HEK293 (cell line): ENCODE results near the gene VEGFC.

Experiments used
- CTCF ChIA-PET: fragments of 350-600 bp; formaldehyde crosslinking; extraction: SDS; loops from one replicate; lab custom pipeline; 2021; ENCODE audit warnings: antibody characterized with exemption; lab: Yijun Ruan, JAX
- POLR2A ChIA-PET: fragments of 300-600 bp; formaldehyde crosslinking; extraction: SDS; loops from one replicate; lab custom pipeline; 2020; ENCODE audit warnings: antibody characterized with exemption, inconsistent platforms; lab: Yijun Ruan, JAX
- H3K27ac ChIP-seq: fragments of 200-500 bp; sonication (Bioruptor generic); 2 replicates; pipeline ENCODE4 v1.5.1; 2014; ENCODE audit warnings: low read depth, low read length, control low read depth, inconsistent platforms; ENCODE audit errors: extremely low read depth
- H3K36me3 ChIP-seq, 2 experiments: fragments of 200-500 bp in 1 of 2; sonication (Bioruptor generic) in 1 of 2; 1 replicate in 1 of 2; 2 replicates in 1 of 2; pipeline ENCODE4 v1.5.1; 2014 to 2017; ENCODE audit warnings: inconsistent platforms in 2 of 2, low read length in 2 of 2; ENCODE audit not compliant: control insufficient read depth in 2 of 2, insufficient read depth in 1 of 2
- H3K4me1 ChIP-seq: fragments of 200-500 bp; sonication (Bioruptor generic); 2 replicates; pipeline ENCODE4 v1.5.1; 2014; ENCODE audit warnings: mild to moderate bottlenecking, low read length, inconsistent platforms; ENCODE audit not compliant: control insufficient read depth, insufficient read depth
- H3K4me3 ChIP-seq: 2 replicates; pipeline ENCODE4 v1.5.1; 2011; ENCODE audit warnings: low read depth, mild to moderate bottlenecking, control low read depth, low read length, moderate library complexity
- H3K9me3 ChIP-seq: fragments of 200-500 bp; sonication (Bioruptor generic); 2 replicates; pipeline ENCODE4 v1.5.1; 2014; ENCODE audit warnings: low read depth, low read length, inconsistent platforms; ENCODE audit not compliant: control insufficient read depth, insufficient read depth
- IKZF3 ChIP-seq: fragments of 450-650 bp; IDR thresholded peaks from 2 replicates; pipeline ENCODE4 v1.5.0; 2018; ENCODE audit warnings: missing biosample characterization, mild to moderate bottlenecking, missing genetic modification characterization, moderate library complexity
- PRDM4 ChIP-seq: fragments of 450-650 bp; formaldehyde crosslinking; IDR thresholded peaks from 2 replicates; pipeline ENCODE4 v1.5.1; 2017; ENCODE audit warnings: missing biosample characterization, missing genetic modification characterization
- REPIN1 ChIP-seq: fragments of 450-650 bp; formaldehyde crosslinking; IDR thresholded peaks from 2 replicates; pipeline ENCODE4 v1.5.1; 2017; ENCODE audit warnings: missing biosample characterization, missing genetic modification characterization, low read depth
- TRIM28 ChIP-seq: IDR thresholded peaks from 2 replicates; pipeline ENCODE4 v1.6.1; 2011; ENCODE audit warnings: low read length, control low read depth, borderline replicate concordance
- YY2 ChIP-seq: fragments of 450-650 bp; formaldehyde crosslinking; IDR thresholded peaks from 2 replicates; pipeline ENCODE4 v1.5.1; 2016; ENCODE audit warnings: missing biosample characterization, missing genetic modification characterization
- ZBTB49 ChIP-seq: fragments of 450-650 bp; formaldehyde crosslinking; IDR thresholded peaks from 2 replicates; pipeline ENCODE4 v1.5.1; 2016; ENCODE audit warnings: missing biosample characterization, missing genetic modification characterization, low read depth
- ZFP41 ChIP-seq: fragments of 450-650 bp; formaldehyde crosslinking; IDR thresholded peaks from 2 replicates; pipeline ENCODE4 v1.5.1; 2016; ENCODE audit warnings: missing biosample characterization, missing genetic modification characterization, borderline replicate concordance
- ZNF10 ChIP-seq: fragments of 450-650 bp; formaldehyde crosslinking; IDR thresholded peaks from 2 replicates; pipeline ENCODE4 v1.5.1; 2017; ENCODE audit warnings: missing biosample characterization, missing genetic modification characterization
- ZNF175 ChIP-seq: fragments of 450-650 bp; formaldehyde crosslinking; IDR thresholded peaks from 2 replicates; pipeline ENCODE4 v1.5.1; 2016; ENCODE audit warnings: missing biosample characterization, missing genetic modification characterization
- ZNF2 ChIP-seq: fragments of 450-650 bp; formaldehyde crosslinking; IDR thresholded peaks from 2 replicates; pipeline ENCODE4 v1.5.1; 2016; ENCODE audit warnings: missing biosample characterization, missing genetic modification characterization
- ZNF211 ChIP-seq: fragments of 450-650 bp; formaldehyde crosslinking; IDR thresholded peaks from 2 replicates; pipeline ENCODE4 v1.5.1; 2016; ENCODE audit warnings: low read depth, missing biosample characterization, missing genetic modification characterization
- ZNF248 ChIP-seq: fragments of 450-650 bp; formaldehyde crosslinking; IDR thresholded peaks from 2 replicates; pipeline ENCODE4 v1.5.1; 2017; ENCODE audit warnings: missing biosample characterization, missing genetic modification characterization
- ZNF391 ChIP-seq: fragments of 450-650 bp; formaldehyde crosslinking; IDR thresholded peaks from 2 replicates; pipeline ENCODE4 v1.5.1; 2016; ENCODE audit warnings: low read depth, missing biosample characterization, missing genetic modification characterization, borderline replicate concordance
- ZNF48 ChIP-seq: fragments of 450-650 bp; formaldehyde crosslinking; IDR thresholded peaks from 2 replicates; pipeline ENCODE4 v1.5.1; 2016; ENCODE audit warnings: missing biosample characterization, missing genetic modification characterization
- ZNF501 ChIP-seq: fragments of 450-650 bp; formaldehyde crosslinking; IDR thresholded peaks from 2 replicates; pipeline ENCODE4 v1.5.1; 2016; ENCODE audit warnings: missing biosample characterization, missing genetic modification characterization
- ZNF510 ChIP-seq: fragments of 450-650 bp; formaldehyde crosslinking; IDR thresholded peaks from 2 replicates; pipeline ENCODE4 v1.5.1; 2018; ENCODE audit warnings: mild to moderate bottlenecking, missing genetic modification characterization, missing biosample characterization; ENCODE audit not compliant: insufficient replicate concordance
- ZNF521 ChIP-seq: fragments of 450-650 bp; formaldehyde crosslinking; IDR thresholded peaks from 2 replicates; pipeline ENCODE4 v1.5.1; 2017; ENCODE audit warnings: missing biosample characterization, mild to moderate bottlenecking, missing genetic modification characterization
- ZNF530 ChIP-seq: fragments of 450-650 bp; formaldehyde crosslinking; IDR thresholded peaks from 2 replicates; pipeline ENCODE4 v1.5.1; 2016; ENCODE audit warnings: low read depth, missing biosample characterization, missing genetic modification characterization
- ZNF549 ChIP-seq: fragments of 450-650 bp; IDR thresholded peaks from 2 replicates; pipeline ENCODE4 v1.5.1; 2018; ENCODE audit warnings: missing biosample characterization, missing genetic modification characterization, mild to moderate bottlenecking, inconsistent platforms, moderate library complexity
- ZNF560 ChIP-seq: fragments of 450-650 bp; formaldehyde crosslinking; IDR thresholded peaks from 2 replicates; pipeline ENCODE4 v1.5.1; 2017; ENCODE audit warnings: missing biosample characterization, missing genetic modification characterization, borderline replicate concordance
- ZNF621 ChIP-seq: fragments of 450-650 bp; formaldehyde crosslinking; IDR thresholded peaks from 2 replicates; pipeline ENCODE4 v1.5.1; 2017; ENCODE audit warnings: missing biosample characterization, missing genetic modification characterization
- ZNF626 ChIP-seq: fragments of 450-650 bp; sonication (Bioruptor Pico); formaldehyde crosslinking; IDR thresholded peaks from 2 replicates; pipeline ENCODE4 v1.5.1; 2018; ENCODE audit warnings: missing biosample characterization, missing genetic modification characterization, inconsistent platforms
- ZNF747 ChIP-seq: fragments of 450-650 bp; formaldehyde crosslinking; IDR thresholded peaks from 2 replicates; pipeline ENCODE4 v1.5.1; 2016; ENCODE audit warnings: missing biosample characterization, missing genetic modification characterization
- ZNF792 ChIP-seq: fragments of 450-650 bp; formaldehyde crosslinking; IDR thresholded peaks from 2 replicates; pipeline ENCODE4 v1.5.1; 2016; ENCODE audit warnings: missing biosample characterization, missing genetic modification characterization
- ZSCAN18 ChIP-seq: fragments of 450-650 bp; formaldehyde crosslinking; IDR thresholded peaks from 2 replicates; pipeline ENCODE4 v1.5.1; 2016; ENCODE audit warnings: missing biosample characterization, missing genetic modification characterization

Gene VEGFC

GRCh38 chr4:176840166-176840565, 47.4 kb upstream of the VEGFC start:
- Histone ChIP-seq H3K27ac (no peak overlapping the region), H3K9me3 (no peaks in the 10 kb centered on the region), H3K4me3 (no peak overlapping the region), H3K36me3 (no peaks in the 10 kb centered on the region), H3K4me1 (peaks cover 8% of the 10 kb centered on the region; the same call in 1 of the 2 replicates)
- CTCF ChIA-PET, result interaction anchor here (0.7 to 1.0 kb wide), 2 partner anchors 124 to 450 kb away, joined by 3 to 4 read pairs; no protein-coding TSS in a partner anchor
- TF ChIP-seq ZNF560 (tag by site-specific recombination) (no peak), ZFP41 (no peak), ZNF626 (no peak), PRDM4 (tag by site-specific recombination) (no peak), ZNF2 (tag by site-specific recombination) (no peak), TRIM28 (no peak), ZNF530 (tag by site-specific recombination) (no peak), ZNF248 (tag by site-specific recombination) (no peak), ZNF10 (tag by site-specific recombination) (no peak), ZNF510 (tag by site-specific recombination) (no peak), ZNF521 (no peak), IKZF3 (no peak), ZNF211 (tag by site-specific recombination) (no peak), ZNF48 (no peak), ZNF621 (tag by site-specific recombination) (no peak), ZNF391 (tag by site-specific recombination) (no peak), ZNF747 (tag by site-specific recombination) (no peak)
- POLR2A ChIA-PET, result no interaction called here

GRCh38 chr4:176839656-176840055, 46.9 kb upstream of the VEGFC start:
- ChIA-PET CTCF (interaction anchor here (0.7 to 1.0 kb wide), 2 partner anchors 125 to 450 kb away, joined by 3 to 4 read pairs; no protein-coding TSS in a partner anchor), POLR2A (no interaction called here)
- Histone ChIP-seq H3K36me3 (no peaks in the 10 kb centered on the region), H3K27ac (no peak overlapping the region), H3K9me3 (no peaks in the 10 kb centered on the region), H3K4me1 (peaks cover 8% of the 10 kb centered on the region; the same call in 1 of the 2 replicates), H3K4me3 (no peak overlapping the region)
- TF ChIP-seq ZSCAN18 (tag by site-specific recombination) (no peak), REPIN1 (tag by site-specific recombination) (no peak), ZNF792 (tag by site-specific recombination) (no peak), ZNF501 (tag by site-specific recombination) (no peak), ZBTB49 (no peak), YY2 (no peak), ZNF175 (no peak), ZNF391 (tag by site-specific recombination) (no peak), ZNF549 (tag by site-specific recombination) (no peak)
